GM12872 (cell line): ENCODE measurements around the gene EIF4ENIF1.

Experiments
- CTCF ChIP-seq: IDR thresholded peaks from 3 replicates; pipeline ENCODE4 v1.5.1; 2011; ENCODE audit warnings: low read depth, mild to moderate bottlenecking, low read length, moderate library complexity; ENCODE audit not compliant: insufficient read depth

EIF4ENIF1 gene

GRCh38 chr22:31496735-31497146 is 7.1 kb upstream of the EIF4ENIF1 start:
- TF ChIP-seq CTCF, result no peak

- peak; percentile 30; the same call in 1 of the 3 replicates for TF ChIP-seq CTCF
These were observed 6.5 kb upstream of the EIF4ENIF1 start, which contains the start of gene SFI1 for GRCh38 chr22:31496007-31496734. Gene SFI1, plus strand, starts transcription at chr22:31496536. Its CDS starts 11,749 bp downstream, at chr22:31508285.

GRCh38 chr22:31495343-31495742 is 5.7 kb upstream of the EIF4ENIF1 start:
- TF ChIP-seq CTCF, result no peak

- TF ChIP-seq CTCF, result no peak
These were observed 2.5 kb upstream of the EIF4ENIF1 start for GRCh38 chr22:31492151-31492550.

GRCh38 chr22:31491218-31491962 is 1.7 kb upstream of the EIF4ENIF1 start:
- TF ChIP-seq CTCF, result no peak

GRCh38 chr22:31490496-31490925 is 869 bp upstream of the EIF4ENIF1 start:
- TF ChIP-seq CTCF, result peak; percentile 22; the same call in 1 of the 3 replicates

GRCh38 chr22:31488988-31489617 is 539 bp downstream of the EIF4ENIF1 start:
- no peak for TF ChIP-seq CTCF
